GM21367 (cell line): ENCODE results near the gene LCLAT1.

Experiments used
- ATAC-seq: cut with Tn5 transposase; IDR thresholded peaks from one replicate; pipeline ENCODE4 v1.9.1; 2021; ENCODE audit not compliant: unreplicated experiment

LCLAT1 gene

DNA sequence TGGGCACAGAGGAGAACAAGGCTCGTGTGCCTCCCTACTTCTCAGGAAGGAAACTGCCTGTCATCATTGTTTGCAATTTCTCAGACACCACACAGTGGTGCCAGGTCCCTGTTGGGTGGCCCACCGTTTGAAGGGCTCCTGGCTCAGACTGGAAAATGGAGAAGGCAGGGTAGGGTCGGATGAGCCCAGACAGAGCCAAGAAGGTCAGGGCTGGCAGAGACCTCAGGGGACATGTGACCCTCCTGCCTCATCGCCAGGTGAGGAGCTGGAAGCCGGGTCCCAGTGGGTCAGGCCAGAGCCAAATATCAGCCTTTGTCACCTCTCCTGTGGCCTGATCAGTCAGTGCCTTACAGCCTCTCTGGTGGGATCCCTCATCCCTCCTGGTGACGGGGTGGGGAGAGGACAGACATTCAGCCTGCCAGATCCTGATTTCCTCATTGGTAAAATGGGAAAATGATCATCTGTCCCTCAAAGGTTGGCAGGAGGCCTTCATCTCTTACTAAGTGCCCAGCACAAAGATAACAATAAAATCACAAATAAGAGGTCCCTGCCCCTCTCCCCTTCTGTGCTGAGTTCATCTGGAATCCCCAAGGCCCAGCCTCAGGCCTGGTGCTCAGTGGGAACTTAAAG is 242.6 kb downstream of the LCLAT1 start:
- ATAC-seq, result no peak

GRCh38 chr2:30690126-30690561 is 243.1 kb downstream of the LCLAT1 start:
- ATAC-seq, result no peak

DNA sequence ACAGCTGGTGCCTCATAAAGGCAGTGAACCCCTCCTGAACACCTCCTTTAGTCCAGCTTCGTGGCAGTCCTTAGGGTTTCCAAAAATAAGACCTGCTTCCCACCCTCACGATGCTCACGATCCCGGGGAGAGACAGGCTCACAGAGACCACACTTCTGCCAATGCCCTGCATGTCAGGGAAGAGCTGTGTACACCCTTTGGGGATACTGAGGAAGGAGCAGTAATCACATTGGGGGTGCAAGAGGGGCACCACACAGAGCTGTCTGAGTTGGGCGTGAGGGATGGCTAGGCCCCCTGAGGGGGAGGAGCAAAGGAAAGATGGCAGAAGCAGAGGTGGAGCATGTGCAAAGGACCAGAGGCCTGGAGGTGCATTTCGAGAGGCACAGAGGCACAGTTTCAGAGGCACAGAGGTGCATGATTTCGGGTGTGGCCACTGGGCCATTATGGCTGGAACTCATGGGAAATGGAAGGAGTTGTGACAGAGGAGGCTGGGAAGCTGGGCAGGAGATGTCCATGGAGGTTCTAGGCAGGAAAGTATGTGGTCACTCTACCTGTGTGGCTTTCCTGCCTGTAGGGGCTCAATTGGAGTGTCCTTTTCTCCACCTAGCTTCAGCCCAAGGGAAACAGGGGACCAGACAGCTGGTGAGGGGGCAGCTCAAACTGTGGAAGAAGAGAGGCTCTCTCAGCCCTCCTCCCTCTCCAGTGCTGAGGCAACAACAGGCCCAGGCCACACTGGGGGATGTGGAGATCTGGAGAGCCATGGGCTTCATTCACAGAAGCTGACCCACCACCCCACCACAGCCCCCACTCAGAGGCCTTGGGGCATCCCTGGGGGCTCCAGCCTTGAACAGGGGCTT is 244.3 kb downstream of the LCLAT1 start:
- ATAC-seq, result no peak

GRCh38 chr2:30691948-30692828 is 245.1 kb downstream of the LCLAT1 start:
- no peak for ATAC-seq

GRCh38 chr2:30692829-30693275 is 245.8 kb downstream of the LCLAT1 start:
- ATAC-seq, result no peak
